ENCODE results near the gene MYBPHL.

MYBPHL gene

GRCh38 chr1:109259674-109260557 is 46.9 kb downstream of the MYBPHL start (continued):
- TF ChIP-seq TSHZ2 (CRISPR knock-in tag; IDR thresholded peaks at IDR 0.05) = no peak
- no peak for TF ChIP-seq ZFP30 (CRISPR knock-in tag; IDR thresholded peaks at IDR 0.05)

GRCh38 chr1:109258481-109259466 is 48.0 kb downstream of the MYBPHL start:
- no peak for ATAC-seq
- TF ChIP-seq GLIS3 (CRISPR knock-in tag; IDR thresholded peaks at IDR 0.05) (no peak), PPARA (CRISPR knock-in tag; IDR thresholded peaks at IDR 0.05; ENCODE audit: borderline replicate concordance) (no peak), CREB5 (CRISPR knock-in tag; IDR thresholded peaks at IDR 0.05; ENCODE audit: low read depth) (no peak), ZNF565 (CRISPR knock-in tag; conservative IDR thresholded peaks at IDR 0.05; ENCODE audit: low read depth) (no peak), TCF4 (CRISPR knock-in tag; IDR thresholded peaks at IDR 0.05; ENCODE audit: borderline replicate concordance) (no peak), POU6F1 (CRISPR knock-in tag; IDR thresholded peaks at IDR 0.05; ENCODE audit: borderline replicate concordance, low read depth) (no peak), ESRRG (CRISPR knock-in tag; IDR thresholded peaks at IDR 0.05) (no peak), ZFP3 (CRISPR knock-in tag; IDR thresholded peaks at IDR 0.05) (no peak), ZFP30 (CRISPR knock-in tag; IDR thresholded peaks at IDR 0.05) (no peak)

GRCh38 chr1:109257682-109258421 is 49.0 kb downstream of the MYBPHL start:
- ATAC-seq = no peak
- TF ChIP-seq PATZ1 (CRISPR knock-in tag; IDR thresholded peaks at IDR 0.05; ENCODE audit: borderline replicate concordance) (no peak), SNAI2 (CRISPR knock-in tag; IDR thresholded peaks at IDR 0.05) (no peak), TOX (CRISPR knock-in tag; IDR thresholded peaks at IDR 0.05; ENCODE audit: borderline replicate concordance) (no peak), ARNTL (CRISPR knock-in tag; IDR thresholded peaks at IDR 0.05; ENCODE audit: borderline replicate concordance, low read depth) (no peak), PPARA (CRISPR knock-in tag; IDR thresholded peaks at IDR 0.05; ENCODE audit: borderline replicate concordance) (no peak), ZNF565 (CRISPR knock-in tag; conservative IDR thresholded peaks at IDR 0.05; ENCODE audit: low read depth) (no peak), OSR1 (CRISPR knock-in tag; IDR thresholded peaks at IDR 0.05) (no peak), GLIS3 (CRISPR knock-in tag; IDR thresholded peaks at IDR 0.05) (no peak), RARB (CRISPR knock-in tag; IDR thresholded peaks at IDR 0.05) (no peak)
